DOHH2 (cell line): ENCODE measurements around the gene RB1.

Experiments
- CTCF ChIP-seq: fragments of 200-600 bp; sonication (generic); IDR thresholded peaks from one replicate; pipeline ENCODE4 v1.5.1; 2014; ENCODE audit warnings: antibody characterized with exemption, mild to moderate bottlenecking, low read depth, low read length; ENCODE audit not compliant: poor library complexity, severe bottlenecking
- EZH2phosphoT487 ChIP-seq: fragments of 200-600 bp; sonication (generic); IDR thresholded peaks from 2 replicates; pipeline ENCODE4 v1.6.1; 2017; ENCODE audit warnings: borderline replicate concordance, mild to moderate bottlenecking, antibody characterized with exemption, low read length, moderate library complexity, mixed read lengths

GRCh38 chr13:48292650-48293049 is 10.9 kb upstream of the RB1 start:
- TF ChIP-seq CTCF (no peak), EZH2phosphoT487 (no peak)
